Mesenchymal stem cell (in vitro differentiated cells and primary cell): ENCODE measurements around the gene PSIP1.

Experiments used
- DNase-seq: peaks from one replicate; pipeline ENCODE4 v3.0.0-alpha.2; 2013
- H2AFZ ChIP-seq: one replicate; pipeline ENCODE4 v1.6.1; 2013; ENCODE audit warnings: low read depth, mild to moderate bottlenecking, control low read depth, inconsistent platforms, low read length, moderate library complexity
- H2AK5ac ChIP-seq: 2 replicates; pipeline ENCODE4 v1.6.1; 2013; ENCODE audit warnings: low read length, moderate library complexity, mild to moderate bottlenecking, inconsistent platforms; ENCODE audit not compliant: severe bottlenecking
- H2BK120ac ChIP-seq: one replicate; pipeline ENCODE4 v1.6.1; 2013; ENCODE audit warnings: low read depth, mild to moderate bottlenecking, inconsistent platforms, low read length, moderate library complexity
- H2BK12ac ChIP-seq, 2 experiments: one replicate each; pipeline ENCODE4 v1.6.1; 2013; ENCODE audit warnings: inconsistent platforms in 2 of 2, low read length in 2 of 2, mild to moderate bottlenecking in 2 of 2, moderate library complexity in 2 of 2, control low read depth in 1 of 2
- H2BK15ac ChIP-seq: one replicate; pipeline ENCODE4 v1.6.1; 2013; ENCODE audit warnings: mild to moderate bottlenecking, low read depth, inconsistent platforms; ENCODE audit not compliant: poor library complexity, severe bottlenecking
- H2BK5ac ChIP-seq: 2 replicates; pipeline ENCODE4 v1.6.1; 2013; ENCODE audit warnings: low read depth, mild to moderate bottlenecking, low read length, control low read depth, inconsistent platforms; ENCODE audit not compliant: poor library complexity, severe bottlenecking
- H3K14ac ChIP-seq, 2 experiments: one replicate each; pipeline ENCODE4 v1.6.1; 2013; ENCODE audit warnings: inconsistent platforms in 2 of 2, low read length in 2 of 2, control low read depth in 1 of 2, mild to moderate bottlenecking in 1 of 2, moderate library complexity in 1 of 2
- H3K18ac ChIP-seq, 2 experiments: one replicate each; pipeline ENCODE4 v1.6.1; 2013; ENCODE audit warnings: inconsistent platforms in 2 of 2, low read length in 2 of 2, control low read depth in 1 of 2, low read depth in 1 of 2, mild to moderate bottlenecking in 1 of 2
- H3K23ac ChIP-seq, 2 experiments: one replicate each; pipeline ENCODE4 v1.6.1; 2013; ENCODE audit warnings: inconsistent platforms in 2 of 2, low read length in 2 of 2, mild to moderate bottlenecking in 2 of 2, moderate library complexity in 2 of 2, control low read depth in 1 of 2
- H3K27ac ChIP-seq: 2 replicates; pipeline ENCODE4 v1.5.1; 2013; ENCODE audit warnings: mild to moderate bottlenecking, moderate library complexity, low read length, control low read depth, inconsistent platforms; ENCODE audit not compliant: poor library complexity, severe bottlenecking
- H3K27me3 ChIP-seq, 2 experiments: 2 replicates each; pipeline versions ENCODE4 v1.6.1 to v1.7.0; 2013; ENCODE audit warnings: low read length in 2 of 2, mild to moderate bottlenecking in 2 of 2, moderate library complexity in 2 of 2, control low read depth in 1 of 2, inconsistent platforms in 1 of 2; ENCODE audit not compliant: control insufficient read depth in 1 of 2, insufficient read depth in 1 of 2
- H3K36me3 ChIP-seq, 2 experiments: 2 replicates each; pipeline versions ENCODE4 v1.6.1 to v1.7.0; 2013; ENCODE audit warnings: low read length in 2 of 2, control low read depth in 1 of 2, inconsistent platforms in 1 of 2, low read depth in 1 of 2, mild to moderate bottlenecking in 1 of 2; ENCODE audit not compliant: insufficient read depth in 2 of 2, control insufficient read depth in 1 of 2
- H3K4ac ChIP-seq, 2 experiments: one replicate each; pipeline ENCODE4 v1.6.1; 2013; ENCODE audit warnings: inconsistent platforms in 2 of 2, low read length in 2 of 2, mild to moderate bottlenecking in 2 of 2, moderate library complexity in 2 of 2, control low read depth in 1 of 2, low read depth in 1 of 2
- H3K4me1 ChIP-seq: 2 replicates; pipeline ENCODE4 v1.6.1; 2013; ENCODE audit warnings: low read depth, low read length, control low read depth; ENCODE audit not compliant: control insufficient read depth, insufficient read depth
- H3K4me2 ChIP-seq: 2 replicates; pipeline ENCODE4 v1.6.1; 2013; ENCODE audit warnings: low read length, mild to moderate bottlenecking, inconsistent platforms; ENCODE audit not compliant: poor library complexity, severe bottlenecking
- H3K4me3 ChIP-seq, 2 experiments: 2 replicates each; pipeline versions ENCODE4 v1.5.1 to v1.7.0; 2013; ENCODE audit warnings: low read length in 2 of 2, mild to moderate bottlenecking in 2 of 2, control low read depth in 1 of 2, low read depth in 1 of 2; ENCODE audit not compliant: insufficient read depth in 1 of 2
- H3K79me1 ChIP-seq: replicated peaks from 2 replicates; pipeline ENCODE4 v1.6.1; 2013; ENCODE audit warnings: mild to moderate bottlenecking, control low read depth, low read length, inconsistent platforms; ENCODE audit not compliant: poor library complexity, severe bottlenecking
- H3K9ac ChIP-seq: 2 replicates; pipeline ENCODE4 v1.7.0; 2013; ENCODE audit warnings: mild to moderate bottlenecking, low read length, moderate library complexity
- H3K9me3 ChIP-seq: 2 replicates; pipeline ENCODE4 v1.7.0; 2013; ENCODE audit warnings: mild to moderate bottlenecking, low read length; ENCODE audit not compliant: control insufficient read depth
- H4K8ac ChIP-seq: one replicate; pipeline ENCODE4 v1.6.1; 2013; ENCODE audit warnings: inconsistent platforms, mild to moderate bottlenecking, low read length, moderate library complexity
- H4K91ac ChIP-seq: one replicate; pipeline ENCODE4 v1.6.1; 2013; ENCODE audit warnings: mild to moderate bottlenecking, low read length, inconsistent platforms
- WGBS: methylation state at CpG from one replicate; pipeline ENCODE4 v1.1.7; 2013; ENCODE audit warnings: mixed read lengths; 5-methylcytosine and 5-hydroxymethylcytosine counted together

Gene PSIP1

GRCh38 chr9:15498246-15498995, 12.3 kb downstream of the PSIP1 start:
- Histone ChIP-seq H2BK5ac (no peak overlapping the region), H3K23ac (no peak overlapping the region), H3K27me3 (no peaks in the 10 kb centered on the region), H3K18ac (no peak overlapping the region), H3K4me2 (no peak overlapping the region), H2AFZ (no peak overlapping the region), H2BK15ac (no peak overlapping the region), H2AK5ac (no peak overlapping the region), H3K14ac (no peak overlapping the region), H3K9me3 (no peaks in the 10 kb centered on the region), H3K4ac (no peak overlapping the region), H3K36me3 (peaks cover 6 to 18% of the 10 kb centered on the region in 2 experiments), H2BK120ac (no peak overlapping the region), H3K9ac (no peak overlapping the region), H3K4me1 (peaks cover 1% of the 10 kb centered on the region), H4K91ac (no peak overlapping the region), H4K8ac (no peak overlapping the region), H3K4me3 (no peak overlapping the region), H3K27ac (no peak overlapping the region), H3K79me1 (peaks cover 16% of the 10 kb centered on the region), H2BK12ac (no peak overlapping the region)
- DNase-seq, result no peak
- 96% methylated on average over 7 of the region's 13 CpGs for WGBS

DNA sequence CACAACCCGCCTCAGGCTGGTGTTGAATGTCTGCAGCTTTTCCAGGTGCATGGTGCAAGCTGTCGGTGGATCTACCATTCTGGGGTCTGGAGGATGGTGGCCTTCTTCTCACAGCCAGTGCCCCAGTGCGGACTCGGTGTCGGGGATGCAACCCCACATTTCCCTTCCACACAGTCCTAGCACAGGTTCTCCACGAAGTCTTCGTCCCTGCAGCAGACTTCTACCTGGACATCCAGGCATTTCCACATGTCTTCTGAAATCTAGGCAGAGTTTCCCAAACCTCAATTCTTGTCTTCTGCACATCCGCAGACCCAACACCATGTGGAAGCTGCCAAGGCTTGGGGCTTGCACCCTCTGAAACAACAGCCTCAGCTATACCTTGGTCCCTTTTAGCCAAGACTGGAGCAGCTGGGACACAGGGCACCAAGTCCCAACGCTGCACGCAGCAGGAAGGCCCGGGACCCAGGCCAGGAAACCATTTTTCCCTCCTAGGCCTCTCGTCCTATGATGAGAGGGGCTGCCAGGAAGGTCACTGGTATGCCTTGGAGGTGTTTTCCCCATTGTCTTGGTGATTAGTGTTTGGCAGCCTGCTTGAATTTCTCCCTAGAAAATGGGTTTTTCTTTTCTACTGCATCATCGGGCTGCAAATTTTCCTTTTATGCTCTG, 18.2 kb downstream of the PSIP1 start:
- no peak overlapping the region for H3K4me3 ChIP-seq
- peaks cover 9 to 20% of the 10 kb centered on the region in 2 experiments for H3K36me3 ChIP-seq
- H3K9ac ChIP-seq, result no peak overlapping the region
- H4K91ac ChIP-seq, result no peak overlapping the region
- WGBS, result 99% methylated on average over 13 of the region's 13 CpGs
- DNase-seq, result no peak
- no peaks in the 10 kb centered on the region for H3K4me1 ChIP-seq
- no peak overlapping the region for H2BK12ac ChIP-seq
- peaks cover 17% of the 10 kb centered on the region for H3K79me1 ChIP-seq
- H2AFZ ChIP-seq, result no peak overlapping the region
- no peak overlapping the region for H3K4ac ChIP-seq
- H2BK120ac ChIP-seq, result no peak overlapping the region
- H3K14ac ChIP-seq, result peak overlapping the region in 1 of 2 experiments; percentile 81
- no peak overlapping the region for H2BK15ac ChIP-seq
- H2BK5ac ChIP-seq, result no peak overlapping the region
- H2AK5ac ChIP-seq, result no peak overlapping the region
- no peak overlapping the region for H3K18ac ChIP-seq
- H3K4me2 ChIP-seq, result peak overlapping the region; percentile 22
- no peak overlapping the region for H4K8ac ChIP-seq
- no peak overlapping the region for H3K27ac ChIP-seq
- H3K9me3 ChIP-seq, result no peaks in the 10 kb centered on the region
- no peaks in the 10 kb centered on the region for H3K27me3 ChIP-seq
- no peak overlapping the region for H3K23ac ChIP-seq

GRCh38 chr9:15491950-15492349, 18.8 kb downstream of the PSIP1 start:
- Histone ChIP-seq H3K27me3 (no peaks in the 10 kb centered on the region), H2BK12ac (no peak overlapping the region), H2BK15ac (no peak overlapping the region), H2BK120ac (no peak overlapping the region), H3K23ac (no peak overlapping the region), H4K91ac (no peak overlapping the region), H3K9me3 (no peaks in the 10 kb centered on the region), H3K36me3 (peaks cover 9 to 17% of the 10 kb centered on the region in 2 experiments), H3K9ac (no peak overlapping the region), H3K18ac (no peak overlapping the region), H3K27ac (no peak overlapping the region), H3K4me1 (no peaks in the 10 kb centered on the region), H3K4me2 (no peak overlapping the region), H3K4ac (no peak overlapping the region), H2BK5ac (no peak overlapping the region), H4K8ac (no peak overlapping the region), H3K79me1 (peaks cover 19% of the 10 kb centered on the region), H3K14ac (no peak overlapping the region), H2AK5ac (no peak overlapping the region), H2AFZ (no peak overlapping the region), H3K4me3 (no peak overlapping the region)
- DNase-seq, result no peak
- 100% methylated on average over 1 of the region's 1 CpG for WGBS

GRCh38 chr9:15485836-15486666, 24.7 kb downstream of the PSIP1 start:
- 100% methylated on average over 1 of the region's 2 CpGs for WGBS

More at GRCh38 chr9:15485836-15486666, 24.7 kb downstream of the PSIP1 start:
- Histone ChIP-seq H3K36me3 (peaks cover 3 to 23% of the 10 kb centered on the region in 2 experiments), H2BK5ac (no peak overlapping the region), H3K23ac (no peak overlapping the region), H2AFZ (no peak overlapping the region), H3K4me3 (no peak overlapping the region), H4K91ac (no peak overlapping the region), H3K27me3 (no peaks in the 10 kb centered on the region), H3K4me1 (no peaks in the 10 kb centered on the region), H3K27ac (no peak overlapping the region), H2BK15ac (no peak overlapping the region), H2BK12ac (no peak overlapping the region), H3K9me3 (no peaks in the 10 kb centered on the region), H3K4me2 (no peak overlapping the region), H3K14ac (no peak overlapping the region), H3K9ac (peak overlapping the region; percentile 3), H3K79me1 (peaks cover 5% of the 10 kb centered on the region), H2AK5ac (no peak overlapping the region), H3K18ac (no peak overlapping the region), H4K8ac (no peak overlapping the region), H3K4ac (no peak overlapping the region), H2BK120ac (no peak overlapping the region)
- DNase-seq, result peak; percentile 42
